ENCODE measurements around the gene TUBB1. TPM values are rescaled to one million over a fixed set of nuclear protein-coding genes. Genes with fewer than 3 reads are reported as not detected.
"Not testable (repeated sequence)": the region's sequence is repeated elsewhere in the genome, so short reads cannot be mapped to it uniquely, and the experiment has no call there.

Gene TUBB1
- total and polyA plus RNA-seq, 3 donors from 2014 or later, result 0.25 to 1.3 (median 0.55) TPM

DNA sequence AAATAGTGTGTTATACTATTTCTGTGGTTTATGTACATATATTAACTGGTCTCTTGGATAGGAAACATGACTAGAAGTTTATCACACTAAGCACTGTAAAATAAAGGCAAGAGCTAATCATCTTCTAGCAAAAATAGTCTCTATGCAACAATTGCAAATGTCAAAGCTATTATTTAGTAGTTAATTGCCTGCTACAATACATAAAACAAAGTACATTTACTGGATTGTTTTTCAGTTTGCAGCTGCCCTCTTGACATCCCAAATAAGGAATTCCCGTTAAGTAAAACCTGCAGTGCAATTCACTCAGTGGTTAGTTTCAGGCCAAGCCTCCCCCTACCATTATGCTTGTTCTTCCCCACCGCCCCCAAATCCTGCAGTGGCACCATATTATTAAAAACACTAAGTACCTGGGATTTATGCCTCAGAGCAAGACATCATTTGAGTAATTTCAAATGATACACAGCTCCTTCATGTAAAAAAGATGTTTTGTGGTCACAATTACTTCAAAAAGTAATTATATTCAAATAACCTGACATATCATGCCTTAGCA, 14.5 kb downstream of the TUBB1 start:
- TF ChIP-seq CTCF (IDR thresholded peaks at IDR 0.05) (no peak), POLR2A (IDR thresholded peaks at IDR 0.05) (no peak)
- H3K9me3 ChIP-seq, result no peaks in the 10 kb centered on the region
- WGBS, 2 donors, result 80 to 82% methylated on average over 2 of the region's 2 CpGs
- H3K27ac ChIP-seq, result no peak overlapping the region
- H3K36me3 ChIP-seq (ENCODE audit: low read depth, missing control alignments), result no peaks in the 10 kb centered on the region
- intact Hi-C loops (cut with DNase I; ENCODE audit: low total_unique reads), result no loop called here
- no peaks in the 10 kb centered on the region for H3K27me3 ChIP-seq
- no peak overlapping the region for H3K4me3 ChIP-seq
- peaks cover 18% of the 10 kb centered on the region for H3K4me1 ChIP-seq
- no peak for DNase-seq

- Histone ChIP-seq H3K27ac (no peak overlapping the region), H3K27me3 (no peaks in the 10 kb centered on the region), H3K4me3 (no peak overlapping the region), H3K9me3 (no peaks in the 10 kb centered on the region), H3K4me1 (peaks cover 7% of the 10 kb centered on the region), H3K36me3 (ENCODE audit: low read depth, missing control alignments) (no peaks in the 10 kb centered on the region)
- no peak for DNase-seq
- intact Hi-C loops (cut with DNase I; ENCODE audit: low total_unique reads), result no loop called here
- 95 to 97% methylated on average over 3 of the region's 3 CpGs for WGBS, 2 donors
- no peak for TF ChIP-seq CTCF (IDR thresholded peaks at IDR 0.05)
- no peak for TF ChIP-seq POLR2A (IDR thresholded peaks at IDR 0.05)
These were observed 16.2 kb downstream of the TUBB1 start for GRCh38 chr20:59035381-59035780.

GRCh38 chr20:59037386-59037785, 18.2 kb downstream of the TUBB1 start:
- TF ChIP-seq CTCF (IDR thresholded peaks at IDR 0.05) (no peak), POLR2A (IDR thresholded peaks at IDR 0.05) (no peak)
- no peaks in the 10 kb centered on the region for H3K36me3 ChIP-seq (ENCODE audit: low read depth, missing control alignments)
- no peak for DNase-seq
- no peak overlapping the region for H3K4me3 ChIP-seq
- intact Hi-C loops (cut with DNase I; ENCODE audit: low total_unique reads), result no loop called here
- 85 to 87% methylated on average over 12 of the region's 12 CpGs for WGBS, 2 donors
- peaks cover 10% of the 10 kb centered on the region for H3K4me1 ChIP-seq
- H3K27me3 ChIP-seq, result no peaks in the 10 kb centered on the region
- H3K9me3 ChIP-seq, result no peaks in the 10 kb centered on the region
- H3K27ac ChIP-seq, result no peak overlapping the region

GRCh38 chr20:59039233-59039632, 20.0 kb downstream of the TUBB1 start:
- Histone ChIP-seq H3K4me1 (peaks cover 14% of the 10 kb centered on the region), H3K27ac (no peak overlapping the region), H3K36me3 (ENCODE audit: low read depth, missing control alignments) (no peaks in the 10 kb centered on the region), H3K27me3 (no peaks in the 10 kb centered on the region), H3K9me3 (no peaks in the 10 kb centered on the region), H3K4me3 (no peak overlapping the region)
- intact Hi-C loops (cut with DNase I; ENCODE audit: low total_unique reads), result no loop called here
- DNase-seq, result no peak
- TF ChIP-seq POLR2A (IDR thresholded peaks at IDR 0.05) (no peak), CTCF (IDR thresholded peaks at IDR 0.05) (no peak)
- WGBS, 2 donors, result 79 to 85% methylated on average over 1 of the region's 1 CpG

- no peak for DNase-seq
- no peaks in the 10 kb centered on the region for H3K27me3 ChIP-seq
- H3K4me1 ChIP-seq, result peaks cover 14% of the 10 kb centered on the region
- no peaks in the 10 kb centered on the region for H3K36me3 ChIP-seq (ENCODE audit: low read depth, missing control alignments)
- H3K4me3 ChIP-seq, result no peak overlapping the region
- no peak overlapping the region for H3K27ac ChIP-seq
- TF ChIP-seq CTCF (IDR thresholded peaks at IDR 0.05) (no peak), POLR2A (IDR thresholded peaks at IDR 0.05) (no peak)
- no peaks in the 10 kb centered on the region for H3K9me3 ChIP-seq
- WGBS, 2 donors, result 80 to 85% methylated on average over 5 of the region's 5 CpGs
- intact Hi-C loops (cut with DNase I; ENCODE audit: low total_unique reads), result no loop called here
These were observed 21.4 kb downstream of the TUBB1 start for GRCh38 chr20:59040667-59041066.

- H3K27me3 ChIP-seq; intact Hi-C loops (cut with DNase I; ENCODE audit: low total_unique reads); H3K36me3 ChIP-seq (ENCODE audit: low read depth, missing control alignments); H3K9me3 ChIP-seq; DNase-seq: not testable (repeated sequence)
- H3K27ac ChIP-seq, result peak overlapping the region in 1 of 2 donors; percentile 71
- peaks cover 14% of the 10 kb centered on the region for H3K4me1 ChIP-seq
- H3K4me3 ChIP-seq, result peak overlapping the region in 1 of 2 donors; percentile 88
- 62 to 76% methylated on average over 16 of the region's 16 CpGs for WGBS, 2 donors
These were observed 22.3 kb downstream of the TUBB1 start for GRCh38 chr20:59041487-59041886.

All from testis (tissue), 3 donors.